Measurements from ENCODE around the gene HINT2. TPM values are rescaled to one million over a fixed set of nuclear protein-coding genes. Genes with fewer than 3 reads are reported as not detected.

Gene HINT2
- total RNA-seq, 1 donor from 2014 or later = 32.6 TPM

GRCh38 chr9:35852876-35853865 is 38.3 kb upstream of the HINT2 start:
- Histone ChIP-seq H3K9me3 (no peaks in the 10 kb centered on the region), H3K27ac (no peak overlapping the region), H3K27me3 (ENCODE audit: low read depth) (no peaks in the 10 kb centered on the region), H3K4me3 (no peak overlapping the region), H3K4me1 (no peaks in the 10 kb centered on the region), H3K36me3 (peaks cover 4% of the 10 kb centered on the region)
- no peak for TF ChIP-seq CTCF (IDR thresholded peaks at IDR 0.05)
- no peak for DNase-seq
- ATAC-seq = no peak
- intact Hi-C loops (cut with DNase I) = no loop called here

GRCh38 chr9:35852267-35852815 is 37.5 kb upstream of the HINT2 start:
- DNase-seq (no peak), ATAC-seq (no peak)
- intact Hi-C loops (cut with DNase I) = no loop called here
- Histone ChIP-seq H3K9me3 (no peaks in the 10 kb centered on the region), H3K4me1 (peaks cover 4% of the 10 kb centered on the region), H3K27ac (no peak overlapping the region), H3K36me3 (peaks cover 4% of the 10 kb centered on the region), H3K27me3 (ENCODE audit: low read depth) (no peaks in the 10 kb centered on the region), H3K4me3 (no peak overlapping the region)
- no peak for TF ChIP-seq CTCF (IDR thresholded peaks at IDR 0.05)

- H3K9me3 ChIP-seq = no peaks in the 10 kb centered on the region
- intact Hi-C loops (cut with DNase I) = no loop called here
- DNase-seq (no peak), ATAC-seq (no peak)
- H3K27me3 ChIP-seq (ENCODE audit: low read depth) = no peaks in the 10 kb centered on the region
- no peaks in the 10 kb centered on the region for H3K36me3 ChIP-seq
- no peak overlapping the region for H3K4me3 ChIP-seq
- H3K4me1 ChIP-seq = peaks cover 28% of the 10 kb centered on the region
- no peak overlapping the region for H3K27ac ChIP-seq
- no peak for TF ChIP-seq CTCF (IDR thresholded peaks at IDR 0.05)
Observed at GRCh38 chr9:35847792-35848572, 33.1 kb upstream of the HINT2 start.

GRCh38 chr9:35845824-35846771 is 31.3 kb upstream of the HINT2 start:
- Histone ChIP-seq H3K4me3 (peak overlapping the region; percentile 12), H3K27ac (peak overlapping the region; percentile 60), H3K27me3 (ENCODE audit: low read depth) (no peaks in the 10 kb centered on the region), H3K4me1 (peaks cover 28% of the 10 kb centered on the region), H3K9me3 (no peaks in the 10 kb centered on the region), H3K36me3 (no peaks in the 10 kb centered on the region)
- DNase-seq (no peak), ATAC-seq (peak; percentile 55 to 62)
- TF ChIP-seq CTCF (IDR thresholded peaks at IDR 0.05) = no peak
- intact Hi-C loops (cut with DNase I) = no loop called here
